ENCODE measurements around the gene RBMS3.

GRCh38 chr3:29267226-29267625 is 13.6 kb upstream of the RBMS3 start:
- TF ChIP-seq NFRKB (IDR thresholded peaks at IDR 0.05) (no peak), ELF4 (IDR thresholded peaks at IDR 0.05) (no peak), SUZ12 (IDR thresholded peaks at IDR 0.05) (no peak), FOXA1 (IDR thresholded peaks at IDR 0.05) (no peak), FOXK2 (IDR thresholded peaks at IDR 0.05) (no peak), SP1 (IDR thresholded peaks at IDR 0.05) (no peak), FOXM1 (IDR thresholded peaks at IDR 0.05; ENCODE audit: borderline replicate concordance) (no peak)

Measured in HEK293T (cell line).